ENCODE data around the gene DPYSL5.
"Not testable (repeated sequence)": the region's sequence is repeated elsewhere in the genome, so short reads cannot be mapped to it uniquely, and the experiment has no call there.

DPYSL5 gene, protein sequence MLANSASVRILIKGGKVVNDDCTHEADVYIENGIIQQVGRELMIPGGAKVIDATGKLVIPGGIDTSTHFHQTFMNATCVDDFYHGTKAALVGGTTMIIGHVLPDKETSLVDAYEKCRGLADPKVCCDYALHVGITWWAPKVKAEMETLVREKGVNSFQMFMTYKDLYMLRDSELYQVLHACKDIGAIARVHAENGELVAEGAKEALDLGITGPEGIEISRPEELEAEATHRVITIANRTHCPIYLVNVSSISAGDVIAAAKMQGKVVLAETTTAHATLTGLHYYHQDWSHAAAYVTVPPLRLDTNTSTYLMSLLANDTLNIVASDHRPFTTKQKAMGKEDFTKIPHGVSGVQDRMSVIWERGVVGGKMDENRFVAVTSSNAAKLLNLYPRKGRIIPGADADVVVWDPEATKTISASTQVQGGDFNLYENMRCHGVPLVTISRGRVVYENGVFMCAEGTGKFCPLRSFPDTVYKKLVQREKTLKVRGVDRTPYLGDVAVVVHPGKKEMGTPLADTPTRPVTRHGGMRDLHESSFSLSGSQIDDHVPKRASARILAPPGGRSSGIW

DNA sequence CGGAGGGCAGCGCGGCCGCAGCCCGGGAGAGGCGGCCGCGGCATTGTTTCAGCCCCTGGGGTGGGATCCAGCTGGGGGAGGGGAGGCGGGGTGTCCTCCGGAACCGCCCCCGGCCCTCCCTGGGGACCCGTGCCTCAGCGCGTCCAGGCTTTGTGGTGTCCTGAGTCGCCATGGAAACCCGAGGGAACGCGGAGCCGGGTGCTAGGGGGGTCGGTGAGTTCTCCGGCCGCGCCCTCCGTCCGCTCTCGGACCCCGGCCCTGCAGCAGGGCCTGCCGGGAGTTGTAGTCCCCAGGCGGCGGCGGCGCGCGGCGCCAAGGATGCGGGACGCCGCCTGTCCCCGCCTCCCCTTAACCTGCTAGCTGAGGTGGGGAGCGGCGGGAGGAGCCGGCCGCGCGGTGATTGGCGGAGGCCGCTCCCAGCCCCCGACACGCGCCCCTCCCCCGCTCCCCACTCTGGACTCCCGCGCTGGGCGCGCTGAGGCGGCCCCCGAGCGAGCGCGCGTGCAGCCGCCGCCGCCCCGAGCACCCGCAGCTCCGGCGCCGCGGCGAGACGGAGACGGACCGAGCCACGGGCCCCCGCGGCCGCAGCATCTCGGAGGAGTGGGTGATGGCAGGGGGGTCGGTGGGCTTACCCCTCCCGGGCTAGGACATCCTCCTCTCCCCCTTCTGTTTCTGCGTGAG is at the start of gene DPYSL5:
DPYSL5 (plus strand) TSS at position 478 of the 681 bp plus-strand sequence. CDS start 50,368 bp downstream, outside the sequence.
- peak; percentile 94 for DNase-seq (ENCODE audit: low spot score)

DNA sequence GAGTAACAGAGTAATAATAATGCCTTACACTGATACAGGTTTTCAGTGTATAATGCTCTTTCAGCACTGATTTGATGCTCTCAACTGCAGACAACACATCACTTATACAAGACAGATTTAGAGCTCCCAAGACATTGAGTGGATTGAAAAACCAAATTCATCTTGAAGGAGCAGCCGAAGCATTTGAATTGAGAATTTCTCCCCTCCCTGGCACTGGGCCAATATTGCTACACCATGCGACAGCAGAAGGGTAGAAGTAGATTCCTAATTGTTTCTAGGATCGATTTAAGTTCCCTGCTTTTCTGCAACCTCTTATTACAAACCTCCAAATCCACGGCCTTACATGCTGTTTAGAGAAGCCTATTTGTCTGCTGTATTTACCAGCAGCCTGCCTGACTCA is 46.6 kb upstream of the DPYSL5 start:
- DNase-seq (ENCODE audit: low spot score): no peak

DNA sequence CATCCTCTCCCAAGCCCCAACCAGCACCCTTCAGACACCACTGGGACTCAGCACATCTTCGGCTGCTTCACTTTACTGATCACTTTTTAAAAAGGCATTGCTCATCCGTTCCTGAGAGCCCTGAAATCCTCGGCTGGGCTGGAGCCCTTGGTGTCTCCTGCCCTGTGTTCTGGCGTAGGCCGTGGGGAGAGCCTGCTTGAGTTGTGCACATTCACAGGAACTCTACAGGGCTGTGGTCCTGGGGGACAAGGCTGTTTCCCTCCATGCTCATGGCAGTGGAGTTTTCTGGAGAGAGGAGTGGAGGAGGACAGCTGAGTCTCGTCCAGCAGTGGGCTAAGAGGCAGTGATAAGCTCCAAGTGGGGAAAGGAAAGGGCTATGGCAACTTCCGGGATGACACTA is 46.1 kb upstream of the DPYSL5 start:
- no peak for DNase-seq (ENCODE audit: low spot score)

DNA sequence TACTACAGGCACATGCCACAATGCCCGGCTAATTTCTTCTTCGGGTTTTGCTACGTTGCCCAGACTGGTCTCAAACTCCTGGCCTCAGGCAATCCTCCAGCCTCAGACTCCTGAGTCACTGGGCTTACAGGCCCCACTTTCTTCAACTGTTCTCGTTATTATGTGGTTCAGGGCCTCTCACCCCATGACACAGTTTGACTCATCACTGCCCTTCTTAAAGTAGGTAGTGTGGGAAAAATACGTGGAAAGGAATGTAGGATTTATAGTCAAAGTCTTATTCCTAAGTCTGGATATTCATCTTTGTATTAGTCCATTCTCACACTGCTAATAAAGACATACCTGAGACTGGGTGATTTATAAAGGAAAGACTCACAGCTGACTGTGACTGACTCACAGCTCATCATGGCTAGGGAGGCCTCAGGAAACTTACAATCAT is 42.7 kb upstream of the DPYSL5 start:
- no peak for DNase-seq (ENCODE audit: low spot score)

DNA sequence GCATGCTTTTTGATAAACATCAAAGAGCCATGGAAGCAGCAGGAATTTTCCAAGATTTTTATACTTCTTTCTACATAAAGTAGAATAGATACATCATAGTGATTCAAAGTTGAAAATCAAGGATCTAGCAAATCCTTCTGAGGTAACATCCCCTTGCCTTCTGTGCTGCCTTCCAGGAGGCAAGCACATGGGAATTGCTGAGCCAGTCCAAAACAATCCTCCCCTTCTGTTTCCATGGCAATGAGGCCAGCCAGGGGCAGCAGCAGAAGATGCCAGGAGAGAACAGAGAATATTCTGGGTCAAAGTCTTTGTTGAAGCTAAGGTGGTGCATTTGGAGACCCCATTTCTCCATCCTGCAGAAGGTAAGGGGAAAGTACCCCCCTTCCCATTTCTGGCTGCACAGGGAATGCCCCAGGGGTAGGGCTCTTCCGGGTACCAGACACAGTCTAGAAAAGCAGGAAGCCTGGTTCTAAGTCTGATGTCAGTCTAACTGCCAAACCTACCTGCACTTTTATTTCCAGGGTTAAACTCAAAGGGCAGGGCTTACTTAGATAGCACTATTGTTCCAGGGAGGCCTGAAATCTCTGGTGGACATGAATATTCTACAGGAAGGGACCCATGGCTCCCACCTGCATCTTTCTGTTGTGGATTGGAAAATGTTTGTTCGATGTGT is 40.0 kb upstream of the DPYSL5 start:
- DNase-seq (ENCODE audit: low spot score): no peak

DNA sequence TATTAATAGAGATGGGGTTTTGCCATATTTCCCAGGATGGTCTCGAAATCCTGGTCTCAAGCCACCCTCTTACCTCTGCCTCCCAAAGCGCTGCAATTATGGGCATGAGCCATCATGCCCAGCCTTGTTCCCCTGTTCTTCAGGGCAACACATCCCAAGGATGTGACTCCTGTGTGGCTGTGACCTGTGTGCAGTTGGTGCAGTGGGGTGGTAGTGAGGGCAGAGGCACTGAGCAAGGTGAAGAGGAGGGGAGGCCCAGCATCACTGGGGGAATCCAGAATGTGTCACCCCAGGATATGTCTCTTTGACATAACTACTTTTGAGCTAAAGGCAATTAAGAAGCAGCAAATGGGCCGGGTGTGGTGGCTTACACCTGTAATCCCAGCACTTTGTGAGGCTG is 38.7 kb upstream of the DPYSL5 start:
- no peak for DNase-seq (ENCODE audit: low spot score)

DNA sequence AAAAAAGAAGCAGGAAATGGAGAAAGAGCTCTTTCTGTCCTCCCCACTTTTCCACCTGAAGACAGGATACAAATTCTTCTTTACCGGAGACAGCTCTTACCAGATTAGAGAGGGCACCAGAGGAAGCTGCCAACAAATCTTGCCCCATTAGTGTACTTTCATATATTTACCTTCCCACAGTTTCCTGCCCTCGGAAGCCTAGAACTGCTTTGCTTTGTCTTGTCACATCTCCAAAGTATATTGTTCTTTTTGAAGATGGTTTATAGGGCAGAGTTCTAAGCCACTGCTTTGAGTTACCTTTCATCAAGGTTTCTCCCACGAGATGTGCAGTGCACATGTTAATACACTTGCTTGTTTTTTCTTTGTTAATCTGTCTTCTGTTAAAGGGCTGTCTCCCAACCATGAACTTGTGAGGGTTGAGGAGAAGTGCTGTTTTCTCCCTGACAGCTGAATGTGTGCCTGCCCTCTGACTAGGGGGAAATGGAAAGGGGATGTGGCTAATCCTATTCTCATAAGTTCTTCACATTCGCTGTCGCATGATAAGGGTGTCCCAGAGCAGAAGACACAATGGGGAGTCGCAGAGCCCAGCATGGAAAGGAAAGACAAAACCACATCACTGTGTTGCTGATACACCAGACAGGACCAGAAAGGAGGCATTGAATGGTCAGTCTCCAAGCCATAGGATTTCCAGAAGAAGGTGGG is 37.9 kb upstream of the DPYSL5 start:
- no peak for DNase-seq (ENCODE audit: low spot score)

DNA sequence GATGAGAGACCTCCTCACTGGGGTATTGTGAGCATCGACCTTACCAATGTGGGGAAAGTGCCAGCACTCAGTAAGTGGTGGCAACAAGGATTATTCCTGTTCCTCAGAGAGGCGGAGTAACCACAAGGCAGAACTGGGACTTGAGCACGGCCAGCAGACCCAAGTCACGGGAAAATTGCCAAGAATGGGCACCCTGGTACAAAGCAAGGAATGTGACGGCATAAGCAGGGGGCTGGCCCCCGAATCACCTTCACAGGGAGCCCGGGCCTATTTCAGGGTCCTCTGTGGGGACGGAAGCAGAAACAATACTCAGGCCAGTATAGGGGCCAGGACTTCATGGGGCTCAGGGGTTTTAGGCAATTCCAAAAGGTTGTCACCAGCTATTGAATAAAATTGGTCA is 36.7 kb upstream of the DPYSL5 start:
- DNase-seq (ENCODE audit: low spot score): no peak

DNA sequence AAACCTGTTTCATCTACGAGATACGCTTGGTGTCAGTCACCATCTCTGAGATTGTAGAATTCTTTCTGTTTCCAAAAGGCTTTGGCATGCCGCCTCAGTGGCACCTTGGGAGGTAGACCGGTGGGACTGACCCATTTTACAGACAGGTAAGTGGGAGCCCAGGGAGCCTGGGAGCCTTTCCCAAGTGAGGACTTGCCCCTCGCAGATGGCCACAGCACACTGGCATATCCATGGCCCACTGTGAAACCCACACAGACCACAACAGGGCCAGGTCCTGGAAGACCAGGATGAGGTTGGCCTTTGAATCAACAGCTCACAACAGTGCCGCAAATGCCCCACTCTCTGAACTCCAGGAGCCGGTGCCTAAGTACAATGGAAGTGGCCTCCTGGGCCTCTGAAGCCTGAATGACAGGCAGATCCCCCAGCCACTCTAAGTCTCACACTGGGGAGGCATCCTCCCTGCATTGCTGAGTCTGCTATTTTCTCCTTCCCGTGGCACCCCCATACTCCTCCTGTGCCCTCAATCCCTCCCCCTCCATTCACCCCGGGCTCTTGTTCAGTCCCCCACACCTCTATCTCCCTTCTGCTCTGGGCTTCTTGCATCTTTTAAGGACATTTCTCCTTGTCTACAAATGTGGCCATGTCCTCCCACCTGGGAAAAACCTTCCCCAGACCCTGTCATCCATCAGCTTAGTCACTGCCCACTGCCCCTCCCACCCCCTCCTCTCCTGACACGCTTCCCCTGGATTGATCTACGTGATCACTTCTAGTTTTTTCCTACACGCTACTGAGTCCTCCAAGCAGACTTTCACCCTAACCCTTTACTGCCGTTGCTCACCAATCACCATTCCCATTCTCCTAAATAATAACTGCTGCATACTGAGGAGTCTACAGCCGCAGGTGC is 35.9 kb upstream of the DPYSL5 start:
- no peak for DNase-seq (ENCODE audit: low spot score)

DNA sequence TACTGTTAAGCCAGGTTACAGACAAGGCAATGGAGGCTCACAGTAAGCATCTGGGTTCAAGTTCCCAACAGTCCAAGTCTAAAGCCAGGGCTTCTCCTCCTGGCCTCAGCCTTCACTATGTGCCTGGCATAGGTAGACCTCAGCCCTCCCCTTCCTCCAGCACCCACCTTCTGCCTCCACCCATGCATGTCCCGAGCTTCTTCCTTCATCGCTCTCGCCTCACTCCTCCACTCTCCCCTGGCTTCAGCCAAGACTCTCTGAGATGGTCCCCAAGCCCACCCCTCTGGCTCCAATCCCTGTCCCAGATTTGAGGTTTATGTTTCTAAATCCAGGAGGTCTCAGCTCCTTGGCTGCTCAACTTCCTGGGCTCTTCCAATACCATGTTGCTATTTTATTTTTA is 35.2 kb upstream of the DPYSL5 start:
- DNase-seq (ENCODE audit: low spot score): no peak

DNA sequence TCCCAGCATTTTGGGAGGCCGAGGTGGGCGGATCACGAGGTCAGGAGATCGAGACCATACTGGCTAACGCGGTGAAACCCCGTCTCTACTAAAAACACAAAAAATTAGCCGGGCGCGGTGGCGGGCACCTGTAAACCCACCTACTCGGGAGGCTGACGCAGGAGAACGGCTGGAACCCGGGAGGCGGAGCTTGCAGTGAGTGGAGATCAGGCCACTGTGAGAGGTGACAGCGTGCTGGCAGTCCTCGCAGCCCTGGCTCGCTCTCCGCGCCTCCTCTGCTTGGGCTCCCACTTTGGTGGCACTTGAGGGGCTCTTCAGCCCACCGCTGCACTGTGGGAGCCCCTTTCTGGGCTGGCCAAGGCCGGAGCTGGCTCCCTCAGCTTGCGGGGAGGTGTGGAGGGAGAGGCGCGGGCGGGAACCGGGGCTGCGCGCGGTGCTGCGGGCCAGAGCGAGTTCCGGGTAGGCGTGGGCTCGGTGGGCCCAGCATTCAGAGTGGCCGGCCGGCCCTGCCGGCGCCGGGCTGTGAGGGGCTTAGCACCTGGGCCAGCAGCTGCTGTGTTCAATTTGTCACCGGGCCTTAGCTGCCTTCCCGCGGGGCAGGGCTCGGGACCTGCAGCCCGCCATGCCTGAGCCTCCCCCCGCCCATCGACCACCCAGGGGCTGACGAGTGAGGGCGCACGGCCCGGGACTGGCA is 33.7 kb upstream of the DPYSL5 start:
- DNase-seq (ENCODE audit: low spot score): not testable (repeated sequence)

DNA sequence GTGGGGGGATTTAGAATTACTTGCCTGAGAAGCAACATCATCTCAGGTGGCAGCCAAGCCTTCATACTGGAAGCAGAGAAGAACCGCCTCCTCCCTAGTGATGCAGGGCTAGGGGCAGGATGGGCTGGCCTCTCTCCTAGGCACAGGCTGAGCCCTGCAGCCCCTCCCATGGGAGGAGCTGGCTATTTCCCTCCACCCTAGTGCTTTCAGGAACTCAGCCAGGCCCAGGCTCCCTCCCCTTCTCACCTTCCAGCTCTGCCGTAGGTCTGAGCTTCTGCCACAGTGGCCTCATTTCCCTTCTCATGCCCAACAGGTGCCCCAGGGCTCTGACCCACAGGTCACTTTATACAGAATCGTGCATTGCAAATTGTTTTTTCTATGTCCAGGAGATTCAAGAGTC is 31.0 kb upstream of the DPYSL5 start:
- DNase-seq (ENCODE audit: low spot score): no peak

DNA sequence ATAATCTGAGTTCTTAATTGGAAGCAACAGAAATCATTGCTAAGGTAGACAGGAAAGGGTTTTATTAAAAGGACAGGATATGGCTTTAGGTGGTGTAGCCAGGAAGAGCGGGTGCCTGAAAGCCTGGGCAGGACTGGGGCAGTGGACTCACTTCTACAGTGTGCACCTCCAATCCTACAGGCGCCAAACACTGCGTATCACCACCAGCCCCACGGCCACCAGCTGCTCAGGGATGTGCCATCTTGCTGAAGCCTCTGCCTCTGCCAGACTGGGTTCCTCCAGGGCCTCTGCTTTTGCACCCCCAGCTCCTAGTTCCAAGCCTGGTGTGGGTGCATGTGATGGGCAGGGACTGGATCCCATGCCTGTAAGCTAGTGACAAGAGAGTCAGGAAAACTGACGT is 29.7 kb upstream of the DPYSL5 start:
- DNase-seq (ENCODE audit: low spot score): no peak

DNA sequence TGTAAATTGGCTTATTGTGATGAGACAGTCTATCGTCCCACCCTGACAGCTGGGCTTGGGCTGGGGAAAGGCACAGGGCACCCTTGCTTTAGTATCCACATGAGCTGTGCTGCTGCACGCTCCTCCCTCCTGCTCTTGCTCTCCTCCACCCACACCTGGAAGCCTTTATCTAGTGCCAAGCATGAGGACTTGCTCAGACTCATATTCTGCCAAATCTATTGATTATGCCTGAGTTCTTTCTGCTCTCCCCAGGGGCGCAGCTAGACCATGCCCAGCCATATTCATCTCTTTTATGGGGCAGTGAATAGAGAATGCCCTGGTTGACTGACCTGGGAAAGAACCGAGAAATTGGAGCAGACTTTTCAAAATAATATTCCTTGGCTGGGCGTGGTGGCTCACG is 29.0 kb upstream of the DPYSL5 start:
- DNase-seq (ENCODE audit: low spot score): no peak

DNA sequence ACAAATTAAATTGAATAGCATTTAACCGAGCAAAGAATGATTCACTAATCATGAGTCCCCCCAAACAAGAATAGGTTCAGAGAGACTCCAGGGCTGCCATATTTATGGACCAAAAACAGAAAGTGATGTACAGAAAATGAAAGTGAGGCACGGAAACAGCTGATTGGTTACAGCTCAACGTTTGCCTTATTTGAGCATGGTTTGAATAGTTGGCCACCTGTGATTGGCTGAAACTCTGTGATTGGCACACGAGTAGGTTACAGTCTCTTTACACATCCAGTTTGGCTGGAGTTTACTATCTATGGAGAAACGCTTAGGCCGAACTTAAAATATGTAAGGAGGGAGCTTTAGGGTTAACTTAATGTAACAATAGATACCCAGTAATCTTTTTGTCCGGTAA is 27.0 kb upstream of the DPYSL5 start:
- no peak for DNase-seq (ENCODE audit: low spot score)

DNA sequence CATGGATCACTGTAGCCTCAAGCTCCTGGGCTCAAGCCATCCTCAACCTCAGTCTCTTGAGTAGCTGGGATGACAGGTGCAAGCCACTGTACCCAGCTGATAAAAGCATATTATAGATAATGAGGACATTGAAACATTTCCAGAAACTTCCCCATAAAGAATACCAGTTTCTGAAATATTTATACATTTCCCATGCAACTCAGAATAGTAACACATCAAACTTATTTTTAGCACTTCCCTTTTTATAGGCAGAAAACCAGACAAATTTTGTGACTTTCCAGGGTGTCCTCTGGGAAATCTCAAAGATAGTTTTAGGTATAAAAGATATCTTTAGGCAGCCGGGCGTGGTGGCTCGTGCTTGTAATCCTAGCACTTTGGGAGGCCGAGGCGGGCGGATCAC is 25.1 kb upstream of the DPYSL5 start:
- no peak for DNase-seq (ENCODE audit: low spot score)

DNA sequence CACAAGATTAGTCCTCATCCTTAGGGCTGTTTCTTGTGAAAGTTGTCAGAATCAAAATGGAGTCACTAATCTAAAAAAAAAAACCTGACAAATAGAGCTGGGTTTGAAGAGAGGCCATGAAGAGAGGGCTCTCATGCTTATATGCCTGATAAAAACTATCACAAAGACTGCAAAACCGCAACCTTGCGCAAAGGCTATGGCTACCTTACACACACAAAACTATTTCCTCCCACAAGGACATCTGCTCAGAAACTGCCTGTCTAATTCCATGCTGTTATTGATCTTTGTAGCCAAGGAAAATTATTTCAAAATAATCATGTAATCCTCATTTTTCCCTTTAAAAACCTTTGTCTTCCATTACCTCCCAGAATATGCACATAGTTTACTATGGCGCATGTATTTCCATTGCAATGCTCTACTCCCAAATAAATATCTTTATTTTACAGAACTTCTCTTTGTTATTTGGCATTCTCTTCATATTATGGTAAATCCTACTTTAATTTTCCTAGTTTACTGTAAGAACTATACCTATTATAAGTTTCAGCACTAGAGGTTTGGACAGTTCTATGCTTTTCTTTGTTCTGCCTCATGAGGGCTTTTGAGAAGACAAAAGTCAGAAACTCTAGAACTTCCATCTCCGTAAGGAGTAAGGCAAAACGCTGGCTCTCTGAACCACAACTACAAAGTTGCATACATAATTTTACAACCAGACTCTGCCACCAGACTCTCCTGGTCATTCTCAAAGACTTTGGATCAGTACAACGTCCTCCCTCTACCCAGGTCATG is 9.6 kb upstream of the DPYSL5 start:
- no peak for DNase-seq (ENCODE audit: low spot score)

DNA sequence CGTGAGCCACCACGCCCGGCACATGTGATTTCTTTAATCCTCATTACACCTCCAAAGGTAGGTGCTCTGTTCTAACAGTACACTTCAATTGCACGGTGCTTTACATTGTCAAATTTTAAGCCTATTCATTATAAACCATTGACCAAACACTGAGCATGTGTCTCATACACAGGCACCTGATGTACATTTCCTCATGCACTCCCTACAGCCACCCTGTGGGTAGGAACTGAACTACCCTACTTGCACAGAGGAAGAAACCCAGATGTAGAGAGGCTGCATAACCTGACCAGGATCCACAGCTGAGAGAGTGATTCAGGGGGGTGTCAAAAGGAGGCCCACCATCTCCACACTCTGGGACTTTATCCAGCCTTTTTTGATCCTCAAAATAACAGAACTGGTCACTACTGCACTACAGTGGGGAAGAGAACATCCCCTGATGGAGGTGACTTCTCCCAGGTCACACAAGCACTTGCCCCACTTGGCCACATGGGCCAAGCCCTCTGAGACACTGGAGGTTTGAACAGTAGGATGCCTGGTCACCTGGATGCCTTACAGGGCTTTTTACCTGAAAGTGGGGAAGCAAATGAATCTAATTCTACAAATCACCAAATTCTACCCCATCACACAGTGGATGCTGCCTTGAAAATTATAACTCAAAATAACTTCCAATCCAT is 6.9 kb upstream of the DPYSL5 start:
- DNase-seq (ENCODE audit: low spot score): peak; percentile 59

DNA sequence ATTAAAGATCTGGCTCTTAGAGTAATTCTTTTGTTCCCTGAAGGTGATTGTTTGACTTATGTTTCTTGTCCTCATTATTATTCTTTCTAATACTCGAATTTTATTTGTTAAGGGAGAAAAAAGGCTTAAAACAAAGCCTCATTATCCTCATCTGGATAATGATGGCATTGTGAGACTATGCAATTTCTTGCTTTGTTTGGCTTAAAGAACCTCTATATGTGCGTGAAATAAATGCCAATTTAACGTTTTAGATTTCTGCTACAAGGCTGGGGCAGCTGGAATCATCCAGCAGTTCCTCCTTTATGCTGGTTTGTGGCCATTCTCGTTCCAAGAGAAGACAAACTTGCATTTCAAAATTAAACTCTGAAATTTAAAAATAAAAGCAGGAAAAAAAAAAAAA is 4.9 kb upstream of the DPYSL5 start:
- no peak for DNase-seq (ENCODE audit: low spot score)
